HFFc6 (cell line): ENCODE results near the gene AIFM3. TPM values are rescaled to one million over a fixed set of nuclear protein-coding genes. Genes with fewer than 3 reads are reported as not detected.

Experiments
- DNase-seq: peaks from one replicate; pipeline ENCODE4 v3.0.0-alpha.2; 2018
- H3K27ac Mint-ChIP-seq: 2 replicates; pipeline ENCODE4 v1.8.0; 2020; ENCODE audit warnings: mild to moderate bottlenecking, mixed read lengths
- H3K27me3 Mint-ChIP-seq: 2 replicates; pipeline ENCODE4 v1.8.0; 2021; ENCODE audit warnings: mild to moderate bottlenecking, moderate library complexity, mixed read lengths; ENCODE audit not compliant: insufficient read depth
- H3K36me3 Mint-ChIP-seq: 2 replicates; pipeline ENCODE4 v1.8.0; 2021; ENCODE audit warnings: low read depth, mixed read lengths
- H3K4me1 Mint-ChIP-seq: 2 replicates; pipeline ENCODE4 v1.8.0; 2020; ENCODE audit warnings: low read depth, mixed read lengths
- H3K4me3 Mint-ChIP-seq: 2 replicates; pipeline ENCODE4 v1.8.0; 2020; ENCODE audit warnings: mild to moderate bottlenecking, moderate library complexity, mixed read lengths
- H3K9me3 Mint-ChIP-seq: 2 replicates; pipeline ENCODE4 v1.8.0; 2020; ENCODE audit warnings: mild to moderate bottlenecking, mixed read lengths
- total RNA-seq, 6 experiments: library from RNA; stranded (reverse); fragmentation: NEBNext Ultra II Directional; extraction: Animal tissue kit (Norgen Biotek cat#: 25700); gene quantifications; 2 replicates in 1 of 6; 3 replicates in 5 of 6; pipeline ENCODE4 v1.2.3, GENCODE V29; 2021
- TF ChIP-seq, protein P1 (sequence below): fragments of 200-600 bp; sonication (generic); IDR thresholded peaks from 2 replicates; pipeline ENCODE4 v1.5.0; 2021; ENCODE audit warnings: antibody characterized with exemption, mild to moderate bottlenecking

The AIFM3 gene
- total RNA-seq, 6 experiments from 2014 or later = 0.15 to 0.51 (median 0.31) TPM; not detected in 3

DNA sequence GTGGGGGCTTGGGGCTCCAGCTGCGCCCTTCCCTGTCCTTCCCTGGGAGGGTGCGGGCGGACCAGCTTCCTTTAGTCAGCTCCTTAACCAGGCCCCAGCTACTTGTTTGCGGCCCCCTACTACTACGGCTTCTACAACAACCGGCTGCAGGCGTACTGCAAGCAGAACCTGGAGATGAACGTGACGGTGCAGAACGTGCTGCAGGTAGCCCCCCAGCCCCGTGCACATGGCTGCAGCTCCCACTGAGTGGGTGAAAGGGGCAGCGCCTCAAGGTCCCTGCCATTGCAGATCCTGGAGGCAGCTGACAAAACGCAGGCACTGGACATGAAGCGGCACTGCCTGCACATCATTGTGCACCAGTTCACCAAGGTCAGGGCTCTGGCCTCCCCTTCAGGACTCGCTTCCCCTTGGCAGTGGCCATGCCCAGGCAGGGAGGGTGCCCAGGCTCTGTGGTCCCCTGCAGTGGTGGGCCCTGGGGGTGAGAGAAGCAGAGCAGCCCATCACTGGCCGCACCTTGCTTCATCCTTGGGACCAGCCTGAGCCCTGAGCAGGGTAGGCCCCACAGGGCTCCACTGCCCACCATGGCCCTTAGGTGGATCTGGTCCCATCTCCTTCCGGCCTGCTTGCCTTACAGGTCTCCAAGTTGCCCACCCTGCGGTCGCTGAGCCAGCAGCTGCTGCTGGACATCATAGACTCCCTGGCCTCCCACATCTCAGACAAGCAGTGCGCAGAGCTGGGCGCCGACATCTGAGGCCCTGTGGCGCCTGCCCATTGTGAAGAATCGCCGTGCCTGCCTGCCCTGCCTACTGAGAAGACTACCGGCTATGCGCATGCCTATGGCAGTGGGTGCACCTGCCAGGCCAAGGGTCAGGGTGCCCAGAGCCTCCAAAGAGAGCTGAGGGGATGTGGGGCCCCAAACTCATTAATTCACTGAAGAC lies 29.8 kb downstream of the AIFM3 start:
- Mint-ChIP-seq H3K4me1 (peaks cover 13% of the 10 kb centered on the region), H3K4me3 (no peak overlapping the region), H3K9me3 (no peaks in the 10 kb centered on the region), H3K27me3 (peaks cover 11% of the 10 kb centered on the region), H3K27ac (no peak overlapping the region), H3K36me3 (peaks cover 4% of the 10 kb centered on the region; the same call in 1 of the 2 replicates)
- DNase-seq = no peak
- TF ChIP-seq, protein P1, sequence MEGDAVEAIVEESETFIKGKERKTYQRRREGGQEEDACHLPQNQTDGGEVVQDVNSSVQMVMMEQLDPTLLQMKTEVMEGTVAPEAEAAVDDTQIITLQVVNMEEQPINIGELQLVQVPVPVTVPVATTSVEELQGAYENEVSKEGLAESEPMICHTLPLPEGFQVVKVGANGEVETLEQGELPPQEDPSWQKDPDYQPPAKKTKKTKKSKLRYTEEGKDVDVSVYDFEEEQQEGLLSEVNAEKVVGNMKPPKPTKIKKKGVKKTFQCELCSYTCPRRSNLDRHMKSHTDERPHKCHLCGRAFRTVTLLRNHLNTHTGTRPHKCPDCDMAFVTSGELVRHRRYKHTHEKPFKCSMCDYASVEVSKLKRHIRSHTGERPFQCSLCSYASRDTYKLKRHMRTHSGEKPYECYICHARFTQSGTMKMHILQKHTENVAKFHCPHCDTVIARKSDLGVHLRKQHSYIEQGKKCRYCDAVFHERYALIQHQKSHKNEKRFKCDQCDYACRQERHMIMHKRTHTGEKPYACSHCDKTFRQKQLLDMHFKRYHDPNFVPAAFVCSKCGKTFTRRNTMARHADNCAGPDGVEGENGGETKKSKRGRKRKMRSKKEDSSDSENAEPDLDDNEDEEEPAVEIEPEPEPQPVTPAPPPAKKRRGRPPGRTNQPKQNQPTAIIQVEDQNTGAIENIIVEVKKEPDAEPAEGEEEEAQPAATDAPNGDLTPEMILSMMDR = no peak

DNA sequence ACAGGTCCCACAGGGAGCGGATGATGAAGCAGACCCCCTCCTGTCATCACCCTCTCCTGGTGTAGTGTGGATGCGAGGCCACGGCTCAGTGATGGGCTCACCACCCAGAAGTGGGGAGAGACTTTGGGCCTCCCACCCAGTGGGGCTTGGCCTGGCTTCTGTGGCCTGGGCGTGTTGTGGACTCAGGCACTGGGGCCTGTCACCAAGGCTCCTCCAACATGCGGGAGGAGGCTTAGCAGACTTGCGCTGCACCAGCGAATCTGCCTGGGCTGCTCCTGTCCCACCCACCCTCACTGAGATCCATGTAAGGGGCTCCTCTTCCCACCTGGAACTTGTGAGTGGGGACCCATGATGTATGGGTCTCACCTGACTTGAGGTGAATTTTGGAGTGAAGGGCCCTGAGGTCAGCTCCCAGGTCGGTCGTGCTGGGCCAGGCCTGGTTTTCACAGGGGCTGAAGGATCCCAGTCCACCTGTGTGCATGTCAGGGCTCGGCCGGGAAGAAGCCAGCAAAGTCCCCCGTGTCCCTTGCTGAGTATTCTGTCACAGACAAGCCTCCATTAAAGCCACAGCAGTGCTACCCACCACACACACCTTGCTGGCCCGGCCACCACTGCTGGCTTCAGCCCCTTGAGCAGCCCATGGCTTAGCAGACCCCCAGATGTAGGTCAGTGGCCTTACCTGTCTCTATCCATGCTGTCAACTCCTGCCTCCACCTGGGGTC lies 30.6 kb downstream of the AIFM3 start:
- DNase-seq = no peak
- no peak overlapping the region for H3K4me3 Mint-ChIP-seq
- H3K27ac Mint-ChIP-seq = no peak overlapping the region
- H3K4me1 Mint-ChIP-seq = peaks cover 13% of the 10 kb centered on the region
- peaks cover 4% of the 10 kb centered on the region; the same call in 1 of the 2 replicates for H3K36me3 Mint-ChIP-seq
- TF ChIP-seq, protein P1 = no peak
- peaks cover 15% of the 10 kb centered on the region for H3K27me3 Mint-ChIP-seq
- no peaks in the 10 kb centered on the region for H3K9me3 Mint-ChIP-seq

DNA sequence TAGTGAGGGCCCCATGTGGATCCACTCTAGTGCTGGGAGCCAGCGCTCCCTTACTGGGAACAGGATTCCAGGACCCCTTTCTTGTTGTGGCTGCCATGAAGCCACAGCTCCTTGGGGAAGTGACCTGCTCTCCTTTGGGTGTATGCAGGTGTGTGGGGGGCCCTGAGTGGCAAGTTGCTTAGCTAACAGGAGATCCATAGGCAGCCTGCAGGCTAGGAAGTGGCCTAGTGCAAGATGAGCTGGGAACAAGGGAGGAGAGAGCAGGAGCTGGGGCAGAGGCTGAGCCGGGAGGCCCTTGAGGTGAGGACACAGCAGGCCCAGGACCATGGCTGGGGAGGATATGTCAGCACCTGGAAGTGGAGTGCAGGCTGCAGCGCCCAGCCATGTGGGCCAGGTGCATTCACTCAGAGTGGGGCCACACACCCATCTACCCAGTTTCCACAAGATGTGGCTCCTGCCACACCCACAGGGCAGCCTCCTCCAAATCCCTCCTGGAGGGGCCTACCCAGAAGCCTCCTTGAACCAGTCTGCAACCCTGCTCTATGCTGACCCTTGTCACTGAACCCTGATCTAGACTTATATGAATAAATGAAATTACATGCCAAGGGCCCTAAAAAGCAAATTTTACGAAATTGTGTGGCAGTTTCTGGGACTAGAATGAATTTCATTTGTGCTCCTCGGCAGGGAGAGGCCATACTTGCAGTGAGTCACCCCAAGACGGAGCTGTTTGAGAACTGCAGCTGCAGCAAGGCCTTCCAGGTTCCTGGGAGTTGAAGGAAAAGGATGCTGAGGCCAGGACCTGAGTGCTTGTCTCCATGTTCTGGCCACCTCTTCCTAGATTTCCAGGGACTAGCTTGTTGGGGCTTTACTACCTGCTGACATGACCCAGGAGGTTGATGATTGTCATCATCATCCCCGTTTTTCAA lies 31.6 kb downstream of the AIFM3 start:
- Mint-ChIP-seq H3K27ac (peak overlapping the region; percentile 58), H3K36me3 (peaks cover 4% of the 10 kb centered on the region; the same call in 1 of the 2 replicates), H3K4me1 (peaks cover 23% of the 10 kb centered on the region), H3K27me3 (peaks cover 15% of the 10 kb centered on the region), H3K4me3 (no peak overlapping the region), H3K9me3 (no peaks in the 10 kb centered on the region)
- TF ChIP-seq, protein P1 = no peak
- DNase-seq = no peak

DNA sequence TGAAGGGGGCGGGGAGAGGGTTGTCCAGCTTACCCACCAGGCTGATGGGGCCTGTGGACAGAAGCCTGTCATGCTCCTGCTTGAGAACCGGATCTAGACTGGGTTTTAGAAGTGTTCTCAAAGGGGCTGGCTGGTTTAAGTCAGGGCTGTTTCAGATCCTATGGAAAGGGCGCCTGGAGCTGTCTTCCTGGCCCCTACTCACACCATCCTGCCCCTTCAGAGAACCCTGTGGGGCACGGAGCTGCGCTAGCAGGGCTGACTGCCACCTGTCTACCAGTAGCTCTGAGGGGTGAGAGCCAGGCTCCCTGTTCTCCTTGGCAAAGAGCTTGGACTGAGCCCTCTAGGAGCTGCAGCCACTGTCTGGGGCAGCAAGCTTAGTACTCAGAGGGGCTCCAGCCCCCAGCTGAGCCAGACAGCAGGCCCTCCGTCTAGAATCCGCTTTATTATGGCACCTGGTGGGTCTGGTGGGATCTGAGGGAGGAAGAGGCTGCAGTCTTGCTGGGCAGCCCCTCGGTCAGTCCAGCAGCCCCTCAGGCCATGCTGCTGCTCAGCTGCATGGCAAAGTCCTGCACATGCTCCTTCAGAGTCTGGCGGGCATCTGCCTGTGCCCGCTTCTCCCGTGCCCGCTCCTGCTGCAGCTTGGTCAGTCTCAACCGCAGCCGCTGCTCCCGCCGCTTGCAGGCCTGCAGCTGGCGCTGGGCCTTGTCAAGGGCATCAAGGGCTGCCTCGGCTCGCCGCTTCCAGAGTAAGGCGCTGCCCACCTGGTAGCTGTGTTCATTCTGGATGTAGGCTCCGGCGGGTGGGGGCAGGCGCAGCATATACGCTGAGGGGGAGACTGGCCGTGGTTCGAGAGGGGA lies 32.5 kb downstream of the AIFM3 start:
- Mint-ChIP-seq H3K4me3 (peak overlapping the region; percentile 93), H3K27me3 (peaks cover 15% of the 10 kb centered on the region), H3K27ac (peak overlapping the region; percentile 46; the same call in 1 of the 2 replicates), H3K36me3 (peaks cover 4% of the 10 kb centered on the region; the same call in 1 of the 2 replicates), H3K9me3 (no peaks in the 10 kb centered on the region), H3K4me1 (peaks cover 24% of the 10 kb centered on the region)
- TF ChIP-seq, protein P1 = no peak
- no peak for DNase-seq
